Endothelial cell of umbilical vein (primary cell): ENCODE results near the gene ERMN. TPM values are rescaled to one million over a fixed set of nuclear protein-coding genes. Genes with fewer than 3 reads are reported as not detected.

Experiments used
- BruUV-seq: library from RNA; stranded (reverse); fragments of 400-500 nt; replicated peaks from 2 replicates; lab custom pipeline; 2021; lab: Mats Ljungman, UMichigan
- CTCF ChIA-PET: fragments of 300-600, 350-600 bp; sonication (Branson Sonifier 250); formaldehyde crosslinking; loops from one replicate; lab custom pipeline; 2021; ENCODE audit warnings: antibody characterized with exemption, inconsistent platforms; lab: Charles Lee
- POLR2A ChIA-PET: fragments of 300-600, 350-600 bp; sonication (Branson Sonifier 250); formaldehyde crosslinking; loops from one replicate; lab custom pipeline; 2021; ENCODE audit warnings: antibody characterized with exemption, inconsistent platforms; lab: Charles Lee
- DNase-seq: peaks from one replicate; pipeline ENCODE4 v3.0.0-alpha.2; 2011; ENCODE audit warnings: low read depth, low spot score
- FAIRE-seq: peaks from 2 replicates; lab custom pipeline; 2011; peaks lifted over from hg19 to GRCh38; lab: Jason Lieb, UNC
- H2AFZ ChIP-seq: 2 replicates; pipeline ENCODE4 v1.6.0; 2012; ENCODE audit warnings: low read depth, low read length, control low read depth, inconsistent platforms
- H3K27ac ChIP-seq: 2 replicates; pipeline ENCODE4 v1.5.1; 2011; ENCODE audit warnings: low read depth, mild to moderate bottlenecking, control low read depth, low read length, moderate library complexity; ENCODE audit not compliant: insufficient read depth
- H3K27me3 ChIP-seq, 2 experiments: 2 replicates each; pipeline versions ENCODE4 v1.6.0 to v1.6.1; 2011; ENCODE audit warnings: low read length in 2 of 2, mixed read lengths in 1 of 2; ENCODE audit not compliant: control insufficient read depth in 2 of 2, insufficient read depth in 2 of 2
- H3K36me3 ChIP-seq, 2 experiments: 2 replicates in 1 of 2; 3 replicates in 1 of 2; pipeline ENCODE4 v1.5.1; 2011; ENCODE audit warnings: low read length in 2 of 2, mild to moderate bottlenecking in 1 of 2, moderate library complexity in 1 of 2; ENCODE audit not compliant: control insufficient read depth in 2 of 2, insufficient read depth in 2 of 2; ENCODE audit errors: extremely low read depth in 1 of 2
- H3K4me1 ChIP-seq: 3 replicates; pipeline ENCODE4 v1.5.1; 2011; ENCODE audit warnings: mild to moderate bottlenecking, low read length; ENCODE audit not compliant: control insufficient read depth, insufficient read depth; ENCODE audit errors: extremely low read depth
- H3K4me2 ChIP-seq: 2 replicates; pipeline ENCODE4 v1.6.1; 2011; ENCODE audit warnings: low read length, control low read depth, mixed read lengths; ENCODE audit not compliant: insufficient read depth
- H3K4me3 ChIP-seq, 3 experiments: fragments of 200-600 bp in 1 of 3; sonication (generic), shearing (Covaris generic) in 1 of 3; replicated peaks in 1 of 3; 2 replicates each; pipeline ENCODE4 v1.5.1; 2011 to 2016; ENCODE audit warnings: control low read depth in 3 of 3, low read length in 3 of 3, mild to moderate bottlenecking in 2 of 3, inconsistent platforms in 1 of 3, low read depth in 1 of 3, moderate library complexity in 1 of 3; ENCODE audit not compliant: insufficient read depth in 1 of 3
- H3K79me2 ChIP-seq: 2 replicates; pipeline ENCODE4 v1.6.0; 2012; ENCODE audit warnings: low read length, inconsistent platforms; ENCODE audit not compliant: control insufficient read depth, insufficient read depth
- H3K9ac ChIP-seq: replicated peaks from 2 replicates; pipeline ENCODE3; 2011; ENCODE audit warnings: low read length, control low read depth; ENCODE audit not compliant: insufficient read depth; ENCODE audit errors: extremely low read depth
- H3K9me1 ChIP-seq: replicated peaks from 3 replicates; pipeline ENCODE4 v1.6.0; 2011; ENCODE audit warnings: mild to moderate bottlenecking, low read length; ENCODE audit not compliant: control insufficient read depth, insufficient read depth; ENCODE audit errors: extremely low read depth
- H3K9me3 ChIP-seq: replicated peaks from 2 replicates; pipeline ENCODE4 v1.5.1; 2012; ENCODE audit warnings: low read length, inconsistent platforms; ENCODE audit not compliant: control insufficient read depth, insufficient read depth
- H4K20me1 ChIP-seq: replicated peaks from 2 replicates; pipeline ENCODE3; 2011; ENCODE audit warnings: mild to moderate bottlenecking, low read length; ENCODE audit not compliant: control insufficient read depth, insufficient read depth; ENCODE audit errors: extremely low read depth
- EZH2 ChIP-seq: IDR thresholded peaks from 2 replicates; pipeline ENCODE4 v1.6.1; 2012; ENCODE audit warnings: borderline replicate concordance, low read depth, mild to moderate bottlenecking, moderate library complexity, low read length, inconsistent platforms; ENCODE audit not compliant: severe bottlenecking
- FOS ChIP-seq: IDR thresholded peaks from 2 replicates; pipeline ENCODE4 v1.6.1; 2011; ENCODE audit warnings: mild to moderate bottlenecking, low read length, moderate library complexity, borderline replicate concordance; ENCODE audit not compliant: insufficient read depth
- GATA2 ChIP-seq: IDR thresholded peaks from 2 replicates; pipeline ENCODE4 v1.7.0; 2011; ENCODE audit warnings: low read depth, mild to moderate bottlenecking, moderate library complexity, mixed read lengths, low read length; ENCODE audit not compliant: insufficient read length, insufficient read depth
- JUN ChIP-seq: IDR thresholded peaks from 2 replicates; pipeline ENCODE4 v1.6.1; 2011; ENCODE audit warnings: borderline replicate concordance, low read depth; ENCODE audit not compliant: insufficient read length, insufficient read depth
- MYC ChIP-seq: IDR thresholded peaks from one replicate; pipeline ENCODE4 v1.6.1; 2011; ENCODE audit warnings: mild to moderate bottlenecking, low read depth, low read length
- POLR2A ChIP-seq: IDR thresholded peaks from 2 replicates; pipeline ENCODE4 v1.6.1; 2012; ENCODE audit warnings: low read depth, mild to moderate bottlenecking, control low read depth, low read length
- POLR2AphosphoS5 ChIP-seq: IDR thresholded peaks from 2 replicates; pipeline ENCODE4 v1.6.1; 2012; ENCODE audit warnings: low read depth, mild to moderate bottlenecking, control low read depth, low read length, moderate library complexity; ENCODE audit not compliant: insufficient read depth
- dilution Hi-C: fragments of 300-500 bp; cut with MboI; formaldehyde crosslinking; loops from one replicate; pipeline ENCODE4 v1.15.0; 2019; ENCODE audit warnings: low sequenced_read_pairs; ENCODE audit not compliant: extremely low pct_ligation_motif_present
- intact Hi-C: fragments of 100-400 bp; cut with micrococcal nuclease; formaldehyde crosslinking; loops from one replicate; pipeline ENCODE4 v1.10.0; 2022
- polyA plus RNA-seq, 4 experiments: library from polyadenylated mRNA; depleted of rRNA in 3 of 4; stranded (reverse) in 3 of 4; unstranded in 1 of 4; fragments of >200 nt; gene quantifications; 2 replicates each; pipeline versions ENCODE4 v1.2.1 to v1.2.3, GENCODE V29; 2011 to 2012; ENCODE audit warnings: missing spikeins in 1 of 4
- total RNA-seq: library from RNA; stranded (reverse); gene quantifications from 2 replicates; pipeline ENCODE4 v1.2.3, GENCODE V29; 2021
- TF ChIP-seq, protein P1 (sequence below), 2 donors: IDR thresholded peaks; 1 replicate in 1 of 2; 2 replicates in 1 of 2; pipeline ENCODE4 v1.5.1; 2011; ENCODE audit warnings: low read length in 2 of 2, mild to moderate bottlenecking in 2 of 2, moderate library complexity in 2 of 2, control low read depth in 1 of 2, inconsistent platforms in 1 of 2, low read depth in 1 of 2; ENCODE audit not compliant: insufficient read depth in 1 of 2; ENCODE audit errors: extremely low read depth in 1 of 2
- TF ChIP-seq, protein P2 (sequence below): IDR thresholded peaks from 2 replicates; pipeline ENCODE4 v1.6.1; 2011; ENCODE audit not compliant: insufficient read depth, insufficient read length

Gene ERMN
- total and polyA plus RNA-seq, 2 donors (not counting 3 experiments of a cell fraction or from before 2014, with no cell fraction given): not detected

DNA sequence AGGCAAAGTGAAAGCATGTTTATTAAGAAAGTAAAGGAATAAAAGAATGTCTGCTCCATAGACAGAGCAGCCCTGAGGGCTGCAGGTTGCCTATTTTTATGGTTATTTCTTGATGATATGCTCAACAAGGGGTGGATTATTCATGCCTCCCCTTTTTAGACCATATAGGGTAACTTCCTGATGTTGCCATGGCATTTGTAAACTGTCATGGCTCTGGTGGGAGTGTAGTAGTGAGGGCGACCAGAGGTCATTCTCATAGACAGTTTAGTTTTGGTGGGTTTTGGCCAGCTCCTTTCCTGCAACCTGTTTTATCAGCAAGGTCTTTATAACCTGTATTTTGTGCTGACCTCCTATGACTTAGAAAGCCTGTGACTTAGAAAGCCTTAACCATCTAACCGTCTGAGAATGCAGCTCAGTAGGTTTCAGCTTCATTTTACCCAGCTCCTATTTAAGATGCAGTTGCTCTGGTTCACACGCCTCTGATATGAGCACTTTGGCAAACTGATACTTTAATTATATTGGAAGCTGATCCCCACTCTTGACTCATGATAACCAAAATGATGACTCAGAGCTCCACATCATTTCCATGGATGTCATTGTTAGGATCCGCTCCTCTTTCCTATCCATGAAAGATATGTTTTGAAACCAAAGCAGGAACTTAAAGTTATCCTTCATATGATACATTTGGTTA lies 14.5 kb upstream of the ERMN start:
- no peak overlapping the region for H3K27ac ChIP-seq
- TF ChIP-seq FOS (no peak), EZH2 (no peak)
- no peak for DNase-seq

DNA sequence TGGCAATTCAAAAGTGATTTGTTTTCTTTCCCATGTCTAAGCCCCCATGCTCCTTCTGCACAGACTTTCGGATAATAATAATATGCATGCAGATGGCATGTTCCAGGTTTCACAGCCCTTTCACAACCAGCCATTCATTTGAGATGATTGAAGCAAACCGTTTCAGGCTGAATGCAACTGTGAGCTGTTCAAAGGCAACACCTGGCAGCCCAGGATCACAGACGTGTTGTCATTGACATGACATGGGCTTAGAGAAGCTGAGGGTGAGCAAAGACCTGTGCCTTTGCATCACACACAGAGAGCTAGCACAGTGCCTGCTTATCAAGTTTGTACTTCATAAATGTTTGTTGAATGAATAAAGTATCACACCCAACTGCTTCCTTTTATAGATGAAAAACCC lies 12.4 kb upstream of the ERMN start:
- POLR2A ChIA-PET: no interaction called here
- Histone ChIP-seq H3K9me1 (no peaks in the 10 kb centered on the region), H4K20me1 (no peaks in the 10 kb centered on the region), H3K9ac (no peak overlapping the region), H2AFZ (no peak overlapping the region), H3K4me3 (no peak overlapping the region), H3K36me3 (no peaks in the 10 kb centered on the region), H3K4me2 (no peak overlapping the region), H3K4me1 (no peaks in the 10 kb centered on the region), H3K27me3 (no peaks in the 10 kb centered on the region), H3K27ac (no peak overlapping the region), H3K9me3 (no peaks in the 10 kb centered on the region), H3K79me2 (no peaks in the 10 kb centered on the region)
- DNase-seq (no peak), FAIRE-seq (no peak)
- CTCF ChIA-PET: interaction anchor here (1.5 to 15.2 kb wide), 8 partner anchors 9 to 1965 kb away, joined by 3 to 249 read pairs (median 22); partner anchors contain the start of gene ERMN
- TF ChIP-seq MYC (no peak), FOS (no peak), POLR2A (no peak), GATA2 (no peak), EZH2 (no peak), JUN (no peak), POLR2AphosphoS5 (no peak)
- TF ChIP-seq, protein P1, sequence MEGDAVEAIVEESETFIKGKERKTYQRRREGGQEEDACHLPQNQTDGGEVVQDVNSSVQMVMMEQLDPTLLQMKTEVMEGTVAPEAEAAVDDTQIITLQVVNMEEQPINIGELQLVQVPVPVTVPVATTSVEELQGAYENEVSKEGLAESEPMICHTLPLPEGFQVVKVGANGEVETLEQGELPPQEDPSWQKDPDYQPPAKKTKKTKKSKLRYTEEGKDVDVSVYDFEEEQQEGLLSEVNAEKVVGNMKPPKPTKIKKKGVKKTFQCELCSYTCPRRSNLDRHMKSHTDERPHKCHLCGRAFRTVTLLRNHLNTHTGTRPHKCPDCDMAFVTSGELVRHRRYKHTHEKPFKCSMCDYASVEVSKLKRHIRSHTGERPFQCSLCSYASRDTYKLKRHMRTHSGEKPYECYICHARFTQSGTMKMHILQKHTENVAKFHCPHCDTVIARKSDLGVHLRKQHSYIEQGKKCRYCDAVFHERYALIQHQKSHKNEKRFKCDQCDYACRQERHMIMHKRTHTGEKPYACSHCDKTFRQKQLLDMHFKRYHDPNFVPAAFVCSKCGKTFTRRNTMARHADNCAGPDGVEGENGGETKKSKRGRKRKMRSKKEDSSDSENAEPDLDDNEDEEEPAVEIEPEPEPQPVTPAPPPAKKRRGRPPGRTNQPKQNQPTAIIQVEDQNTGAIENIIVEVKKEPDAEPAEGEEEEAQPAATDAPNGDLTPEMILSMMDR (IDR thresholded peaks at IDR 0.05; ENCODE audit: extremely low read depth in 1 of 2, insufficient read depth in 1 of 2, low read depth in 1 of 2, low read length in 2 of 2): no peak
- TF ChIP-seq, protein P2, sequence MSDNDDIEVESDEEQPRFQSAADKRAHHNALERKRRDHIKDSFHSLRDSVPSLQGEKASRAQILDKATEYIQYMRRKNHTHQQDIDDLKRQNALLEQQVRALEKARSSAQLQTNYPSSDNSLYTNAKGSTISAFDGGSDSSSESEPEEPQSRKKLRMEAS: no peak
- dilution Hi-C loops: no loop called here
- intact Hi-C loops: no loop called here
- BruUV-seq: no TSS peak

More for the DNA sequence above, 14.5 kb upstream of the ERMN start:
- FAIRE-seq: no peak
- Histone ChIP-seq H3K79me2 (no peaks in the 10 kb centered on the region), H3K4me1 (no peaks in the 10 kb centered on the region), H4K20me1 (no peaks in the 10 kb centered on the region), H2AFZ (no peak overlapping the region), H3K4me2 (no peak overlapping the region), H3K9ac (no peak overlapping the region), H3K27me3 (no peaks in the 10 kb centered on the region), H3K4me3 (no peak overlapping the region), H3K9me1 (no peaks in the 10 kb centered on the region), H3K9me3 (no peaks in the 10 kb centered on the region), H3K36me3 (no peaks in the 10 kb centered on the region)
- CTCF ChIA-PET: no interaction called here
- intact Hi-C loops: no loop called here
- BruUV-seq: no TSS peak
- dilution Hi-C loops: no loop called here
- POLR2A ChIA-PET: no interaction called here
